Pancreas (tissue), 10 donors: Measurements from ENCODE around the gene SNAPC4. TPM values are rescaled to one million over a fixed set of nuclear protein-coding genes. Genes with fewer than 3 reads are reported as not detected.

ENCODE experiments used
- ATAC-seq, 4 donors: fragments of 200-7000 bp; cut with Tn5 transposase; one replicate each; pipeline versions ENCODE4 v1.8.0 to v1.9.1; 2020; ENCODE audit warnings: mild to moderate bottlenecking in 4 of 4, moderate library complexity in 4 of 4
- DNase-seq, 6 donors: peaks; one replicate each; pipeline ENCODE4 v3.0.0-alpha.2; 2020
- FAIRE-seq: peaks from 2 replicates; lab custom pipeline; 2012; peaks lifted over from hg19 to GRCh38; lab: Jason Lieb, UNC
- H3K27ac ChIP-seq, 4 donors: fragments of 200-600 bp; sonication (generic); 1 replicate in 3 of 4; 2 replicates in 1 of 4; pipeline versions ENCODE4 v1.5.0 to v1.8.0; 2020
- H3K27me3 ChIP-seq, 4 donors: fragments of 200-600 bp; one replicate each; pipeline ENCODE4 v1.8.0; 2021
- H3K36me3 ChIP-seq, 3 donors: fragments of 200-600 bp; sonication (generic) in 1 of 3; one replicate each; pipeline versions ENCODE4 v1.5.0 to v1.8.0; 2020 to 2021
- H3K4me1 ChIP-seq, 3 donors: fragments of 200-600 bp; one replicate each; pipeline ENCODE4 v1.8.0; 2021
- H3K4me3 ChIP-seq, 4 donors: fragments of 200-600 bp; sonication (generic) in 2 of 4; one replicate each; pipeline versions ENCODE4 v1.5.0 to v1.8.0; 2020 to 2021
- H3K9me3 ChIP-seq, 4 donors: fragments of 200-600 bp; one replicate each; pipeline ENCODE4 v1.8.0; 2021
- WGBS, 2 donors: extraction: QIAGEN DNeasy Blood & Tissue Kit; methylation state at CpG; one replicate each; pipeline ENCODE4 v1.1.7; 2013; 5-methylcytosine and 5-hydroxymethylcytosine counted together
- intact Hi-C, 3 donors: fragments of 100-400 bp; cut with DNase I; formaldehyde crosslinking; loops; one replicate each; pipeline versions ENCODE4 v1.11.1 to v1.14.2; 2022
- polyA plus RNA-seq, 2 donors: library from polyadenylated mRNA; stranded (reverse); fragments of 200-250 nt; gene quantifications; one replicate each; pipeline ENCODE4 v1.2.3, GENCODE V29; 2013
- total RNA-seq, 6 donors: library from RNA; stranded (reverse); fragmentation: NEBNext Ultra II Directional in 4 of 6; extraction: Animal tissue kit (Norgen Biotek cat#: 25700) in 4 of 6; gene quantifications; one replicate each; pipeline versions ENCODE4 v1.2.1 to v1.2.4, GENCODE V29; 2021 to 2023
- TF ChIP-seq, protein P1 (sequence below), 4 donors: fragments of 200-600 bp; sonication (generic) in 3 of 4; IDR thresholded peaks; one replicate each; pipeline versions ENCODE4 v1.5.0 to v1.8.0; 2021; ENCODE audit warnings: antibody characterized with exemption in 4 of 4
- donor health status: healthy with polysubstance abuse.
- donor health status: DM: no; HTN: no; CAD: no; lungs with moderate emphysema.
- donor health status: DM: no; HTN: no; CAD: no.
- donor health status: control.
- donor health status: control.
- donor health status: Bipolar disorder and iron deficiency.
- donor health status: DM: yes; HTN: yes; CAD: no.
- donor health status: DM: no; HTN: no; CAD: no.
- donor health status: DM: no; HTN: no; CAD: no.
- donor health status: DM: yes; HTN: yes; CAD: no.

The SNAPC4 gene
- total and polyA plus RNA-seq, 8 donors: 3.8 to 22.0 (median 5.2) TPM

DNA sequence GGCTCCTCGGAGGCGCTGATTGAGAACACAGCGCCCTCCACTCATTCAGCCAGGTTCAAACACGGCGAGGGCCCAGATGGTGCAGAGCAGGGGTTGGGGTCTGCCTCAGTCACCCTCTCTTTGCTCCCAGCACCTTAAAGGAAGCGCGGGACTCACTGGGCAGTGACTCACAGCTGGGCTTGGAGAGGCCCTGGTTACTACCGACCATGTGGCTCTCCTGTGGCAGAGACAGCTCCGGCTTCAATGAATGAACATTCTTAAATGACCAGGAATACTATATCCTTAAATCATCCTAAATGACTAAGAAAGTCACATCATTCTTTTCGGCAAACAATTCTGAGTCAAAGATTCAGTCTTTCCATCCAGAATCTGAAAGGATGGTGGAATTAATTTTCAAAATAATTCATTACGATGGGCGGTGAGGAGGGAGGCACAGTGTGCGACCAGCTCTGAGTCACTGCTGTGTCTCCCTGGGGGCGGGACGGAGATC, 41.3 kb upstream of the SNAPC4 start:
- ATAC-seq (no peak), DNase-seq (no peak), FAIRE-seq (no peak)
- 88 to 91% methylated on average over 15 of the region's 15 CpGs for WGBS, 2 donors
- Histone ChIP-seq H3K27me3 (no peaks in the 10 kb centered on the region), H3K27ac (no peak overlapping the region), H3K4me3 (no peak overlapping the region), H3K36me3 (peaks cover 3 to 48% (median 22%) of the 10 kb centered on the region in 3 donors), H3K4me1 (peaks cover 0 to 15% (median 5%) of the 10 kb centered on the region in 3 donors), H3K9me3 (no peaks in the 10 kb centered on the region)
- TF ChIP-seq, protein P1, sequence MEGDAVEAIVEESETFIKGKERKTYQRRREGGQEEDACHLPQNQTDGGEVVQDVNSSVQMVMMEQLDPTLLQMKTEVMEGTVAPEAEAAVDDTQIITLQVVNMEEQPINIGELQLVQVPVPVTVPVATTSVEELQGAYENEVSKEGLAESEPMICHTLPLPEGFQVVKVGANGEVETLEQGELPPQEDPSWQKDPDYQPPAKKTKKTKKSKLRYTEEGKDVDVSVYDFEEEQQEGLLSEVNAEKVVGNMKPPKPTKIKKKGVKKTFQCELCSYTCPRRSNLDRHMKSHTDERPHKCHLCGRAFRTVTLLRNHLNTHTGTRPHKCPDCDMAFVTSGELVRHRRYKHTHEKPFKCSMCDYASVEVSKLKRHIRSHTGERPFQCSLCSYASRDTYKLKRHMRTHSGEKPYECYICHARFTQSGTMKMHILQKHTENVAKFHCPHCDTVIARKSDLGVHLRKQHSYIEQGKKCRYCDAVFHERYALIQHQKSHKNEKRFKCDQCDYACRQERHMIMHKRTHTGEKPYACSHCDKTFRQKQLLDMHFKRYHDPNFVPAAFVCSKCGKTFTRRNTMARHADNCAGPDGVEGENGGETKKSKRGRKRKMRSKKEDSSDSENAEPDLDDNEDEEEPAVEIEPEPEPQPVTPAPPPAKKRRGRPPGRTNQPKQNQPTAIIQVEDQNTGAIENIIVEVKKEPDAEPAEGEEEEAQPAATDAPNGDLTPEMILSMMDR (IDR thresholded peaks at IDR 0.05): no peak
- intact Hi-C loops: no loop called here

DNA sequence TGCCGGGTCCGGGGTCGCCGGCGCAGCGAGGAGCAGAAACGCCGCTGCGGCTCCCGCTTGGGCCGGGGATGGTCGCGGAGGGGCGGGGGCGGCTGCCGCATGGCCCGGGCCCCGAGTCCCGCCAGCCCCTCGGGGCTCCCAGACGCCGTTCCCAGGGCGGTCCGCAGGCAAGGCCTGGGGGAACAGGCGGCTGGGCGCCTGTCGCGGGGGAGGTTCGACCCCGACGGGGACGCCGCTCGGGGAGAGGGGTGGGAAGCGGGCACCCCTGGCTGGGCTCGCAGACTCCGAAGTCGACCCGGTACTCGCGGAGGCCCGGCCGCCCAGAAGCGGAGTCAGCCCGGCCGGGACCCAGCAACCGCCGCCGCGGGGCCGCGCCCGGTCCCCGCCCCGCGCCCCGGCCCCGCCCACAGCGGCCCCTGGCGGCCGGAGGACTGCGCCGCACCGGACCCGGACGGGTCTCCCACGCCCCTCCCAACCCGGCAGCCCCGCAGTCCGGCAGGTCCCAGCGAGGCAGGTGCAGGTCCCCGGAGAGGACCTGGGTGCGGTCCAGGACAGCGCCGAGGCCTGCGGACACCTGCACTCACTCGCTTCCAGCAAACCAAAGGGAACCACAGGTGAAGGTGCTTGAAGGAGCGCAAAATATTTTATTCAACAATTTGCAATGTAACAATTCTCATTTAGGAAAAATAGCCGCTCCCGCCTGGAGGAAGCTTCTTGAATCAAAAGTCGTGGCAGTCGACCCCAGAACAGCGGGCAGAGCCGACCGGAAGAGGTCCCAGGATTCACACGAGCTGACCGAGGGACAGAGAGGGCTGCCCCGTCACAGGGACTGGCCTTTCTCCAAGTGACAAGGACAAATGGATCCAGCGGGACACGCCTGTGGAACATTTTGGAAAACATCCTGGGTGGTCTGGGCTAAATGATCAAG, 39.8 kb upstream of the SNAPC4 start, which contains the start of gene INPP5E:
Gene INPP5E, minus strand, starts transcription at position 365 of the 928 bp plus-strand sequence. CDS start 426 bp downstream, outside the sequence.
- no peak within 1 kb of the TSS for H3K27ac ChIP-seq
- peak; percentile 88 to 93 (median 90) for ATAC-seq
- TF ChIP-seq, protein P1 (IDR thresholded peaks at IDR 0.05): peak; percentile 35 to 67 (median 50)
- peaks cover 0 to 16% (median 5%) of the 10 kb centered on the region in 3 donors for H3K4me1 ChIP-seq
- H3K36me3 ChIP-seq: peaks cover 3 to 33% (median 10%) of the 10 kb centered on the region in 3 donors
- H3K27me3 ChIP-seq: no peaks in the 10 kb centered on the region
- FAIRE-seq: no peak
- intact Hi-C loops: no loop called here
- peak; percentile 60 to 94 (median 82) for DNase-seq
- peak within 1 kb of the TSS; percentile 83 to 98 (median 94) for H3K4me3 ChIP-seq
- H3K9me3 ChIP-seq: no peaks in the 10 kb centered on the region
- WGBS, 2 donors: 4 to 8% methylated on average over 45 to 90 of the region's 90 CpGs

DNA sequence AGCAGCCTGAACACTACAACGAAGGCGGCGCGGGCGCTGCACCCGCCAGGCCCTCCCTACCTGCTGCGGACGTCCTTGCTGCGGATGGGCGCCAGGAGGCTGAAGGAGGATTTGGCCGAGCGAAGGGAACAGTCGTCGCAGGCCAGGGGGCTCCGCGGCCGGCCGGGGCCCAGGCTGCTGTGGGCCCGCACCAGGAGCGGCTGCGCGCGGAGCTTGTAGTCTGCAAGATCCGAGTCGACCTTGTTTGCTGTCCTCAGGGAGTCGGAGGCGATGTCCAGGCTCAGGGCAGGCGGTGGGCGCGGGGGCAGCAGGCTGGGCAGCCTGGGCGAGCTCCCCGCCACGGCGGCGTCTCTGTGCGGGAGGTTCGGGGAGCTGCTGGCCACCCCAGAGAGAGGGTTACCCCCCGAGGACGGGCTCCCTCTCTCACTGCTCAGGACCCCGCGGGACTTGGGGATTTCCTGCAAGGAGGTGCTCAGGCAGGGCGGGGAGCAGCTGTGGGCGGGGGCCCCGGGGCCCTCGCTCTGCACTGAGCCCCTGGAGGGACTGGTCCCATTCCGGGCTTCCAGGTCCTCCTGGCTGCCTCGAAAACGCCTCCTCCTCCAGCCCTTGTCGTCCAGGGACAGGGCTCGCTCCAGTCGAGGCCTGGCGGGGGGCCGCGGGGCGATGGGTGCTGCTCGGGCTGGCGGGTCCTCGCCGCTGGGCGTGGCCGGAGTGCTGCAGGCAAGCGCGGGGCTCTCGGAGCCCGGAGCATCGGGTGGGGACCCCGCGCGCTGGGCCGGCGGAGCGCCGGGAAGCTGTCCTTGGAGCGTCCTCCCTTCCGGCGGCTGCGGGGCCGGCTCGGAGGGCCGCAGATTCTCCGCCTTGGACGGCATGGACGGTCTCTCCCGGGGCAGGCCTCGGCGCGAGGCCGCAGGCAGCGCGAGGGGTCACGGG, 38.8 kb upstream of the SNAPC4 start:
- DNase-seq (peak; percentile 26 to 85 (median 51)), FAIRE-seq (no peak), ATAC-seq (peak; percentile 38 to 55 (median 40))
- H3K4me3 ChIP-seq: peak overlapping the region; percentile 83 to 98 (median 94)
- 1% methylated on average over 58 to 91 of the region's 91 CpGs for WGBS, 2 donors
- H3K4me1 ChIP-seq: peaks cover 0 to 16% (median 5%) of the 10 kb centered on the region in 3 donors
- TF ChIP-seq, protein P1 (IDR thresholded peaks at IDR 0.05): no peak
- intact Hi-C loops: no loop called here
- peaks cover 0 to 23% (median 10%) of the 10 kb centered on the region in 3 donors for H3K36me3 ChIP-seq
- H3K9me3 ChIP-seq: no peaks in the 10 kb centered on the region
- no peaks in the 10 kb centered on the region for H3K27me3 ChIP-seq
- H3K27ac ChIP-seq: no peak overlapping the region

DNA sequence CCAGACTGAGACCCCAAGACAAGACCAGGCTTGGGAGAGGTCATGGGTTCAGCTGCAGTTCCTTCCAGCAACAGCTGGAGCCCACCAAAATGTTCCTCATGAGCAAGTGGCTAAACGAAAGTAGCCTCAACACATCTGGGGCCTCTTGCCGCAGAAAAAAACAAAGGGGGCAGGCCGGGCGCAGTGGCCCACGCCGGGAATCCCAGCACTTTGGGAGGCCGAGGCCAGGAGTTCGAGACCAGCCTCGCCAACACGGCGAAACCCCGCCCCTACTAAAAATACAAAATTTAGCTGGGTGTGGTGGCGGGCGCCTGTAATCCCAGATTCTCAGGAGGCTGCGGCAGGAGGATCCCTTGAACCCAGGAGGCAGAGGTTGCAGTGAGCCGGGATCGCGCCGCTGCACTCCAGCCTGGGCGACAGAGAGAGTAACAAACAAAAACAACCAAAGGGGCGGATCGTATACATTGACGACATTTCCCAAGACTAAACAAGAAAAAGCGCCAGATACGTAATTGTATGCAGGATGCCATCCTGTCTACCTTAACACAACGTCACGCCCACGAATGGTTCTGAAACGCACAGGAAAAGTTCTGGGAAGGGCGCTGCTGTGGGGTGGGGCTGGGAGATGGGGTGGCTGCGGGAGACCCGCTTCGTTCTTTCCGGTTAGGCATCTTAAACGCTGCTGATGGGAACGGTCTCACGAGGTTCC, 38.0 kb upstream of the SNAPC4 start:
- 60 to 63% methylated on average over 37 of the region's 37 CpGs for WGBS, 2 donors
- Histone ChIP-seq H3K27ac (no peak overlapping the region), H3K9me3 (no peaks in the 10 kb centered on the region), H3K36me3 (peaks cover 0 to 15% (median 6%) of the 10 kb centered on the region in 3 donors), H3K4me1 (peaks cover 0 to 16% (median 5%) of the 10 kb centered on the region in 3 donors), H3K4me3 (peak overlapping the region; percentile 83 to 98 (median 94)), H3K27me3 (no peaks in the 10 kb centered on the region)
- no peak for FAIRE-seq
- intact Hi-C loops: no loop called here
- peak in 1 of 6 donors; percentile 25 for DNase-seq
- ATAC-seq: no peak
- TF ChIP-seq, protein P1 (IDR thresholded peaks at IDR 0.05): no peak
